Gastroesophageal sphincter (tissue), 4 donors: ENCODE measurements around the gene TAGLN. TPM values are rescaled to one million over a fixed set of nuclear protein-coding genes. Genes with fewer than 3 reads are reported as not detected.

ENCODE experiments used
- ATAC-seq: fragments of 150-250 bp; one replicate; pipeline ENCODE4 v1.9.1; 2016; ENCODE audit warnings: mild to moderate bottlenecking, moderate library complexity
- H3K27ac ChIP-seq, 4 donors: fragments of 200-600 bp; sonication (generic) in 3 of 4; 1 replicate in 3 of 4; 2 replicates in 1 of 4; pipeline ENCODE4 v1.5.1; 2016 to 2019
- H3K27me3 ChIP-seq: fragments of 200-600 bp; sonication (generic); one replicate; pipeline ENCODE4 v1.5.1; 2019
- H3K36me3 ChIP-seq, 2 donors: fragments of 200-600 bp; sonication (generic); one replicate each; pipeline ENCODE4 v1.5.1; 2019; ENCODE audit warnings: control low read depth in 1 of 2
- H3K4me1 ChIP-seq, 3 donors: fragments of 200-600 bp; sonication (generic); 1 replicate in 2 of 3; 2 replicates in 1 of 3; pipeline ENCODE4 v1.5.1; 2016 to 2019; ENCODE audit warnings: control low read depth in 2 of 3
- H3K4me3 ChIP-seq, 2 donors: fragments of 200-600 bp; sonication (generic); one replicate each; pipeline ENCODE4 v1.5.1; 2019; ENCODE audit warnings: mild to moderate bottlenecking in 1 of 2, moderate library complexity in 1 of 2
- H3K9me3 ChIP-seq, 3 donors: fragments of 200-600 bp; sonication (generic); one replicate each; pipeline ENCODE4 v1.5.1; 2017 to 2019; ENCODE audit warnings: control low read depth in 2 of 3
- EP300 ChIP-seq: sonication (generic); formaldehyde crosslinking; IDR thresholded peaks from one replicate; pipeline ENCODE4 v1.6.1; 2017; ENCODE audit warnings: antibody characterized with exemption, mild to moderate bottlenecking
- POLR2A ChIP-seq, 2 donors: fragments of 450-650 bp; IDR thresholded peaks; one replicate each; pipeline ENCODE4 v1.6.1; 2017; ENCODE audit warnings: antibody characterized with exemption in 2 of 2, mild to moderate bottlenecking in 2 of 2, moderate library complexity in 1 of 2
- POLR2AphosphoS5 ChIP-seq: sonication (generic); formaldehyde crosslinking; IDR thresholded peaks from one replicate; pipeline ENCODE4 v1.6.1; 2017; ENCODE audit warnings: antibody characterized with exemption
- WGBS, 2 donors: methylation state at CpG; one replicate each; pipeline ENCODE4 v1.1.5; 2018; ENCODE audit warnings: low coverage in 1 of 2; 5-methylcytosine and 5-hydroxymethylcytosine counted together
- total RNA-seq, 4 donors: library from RNA; depleted of rRNA; stranded (reverse); fragments of >200 nt; gene quantifications; one replicate each; pipeline ENCODE4 v1.1.0, GENCODE V29; 2016
- TF ChIP-seq, protein P1 (sequence below), 4 experiments: fragments of 200-600 bp in 2 of 4; fragments of 450-650 bp in 2 of 4; sonication (generic) in 1 of 4; IDR thresholded peaks; one replicate each; pipeline ENCODE4 v1.5.1; 2017 to 2019; ENCODE audit warnings: antibody characterized with exemption in 4 of 4, mild to moderate bottlenecking in 2 of 4, moderate library complexity in 2 of 4

Gene TAGLN
- total RNA-seq, 4 donors from 2014 or later = 10,394 to 14,194 (median 13,050) TPM

DNA sequence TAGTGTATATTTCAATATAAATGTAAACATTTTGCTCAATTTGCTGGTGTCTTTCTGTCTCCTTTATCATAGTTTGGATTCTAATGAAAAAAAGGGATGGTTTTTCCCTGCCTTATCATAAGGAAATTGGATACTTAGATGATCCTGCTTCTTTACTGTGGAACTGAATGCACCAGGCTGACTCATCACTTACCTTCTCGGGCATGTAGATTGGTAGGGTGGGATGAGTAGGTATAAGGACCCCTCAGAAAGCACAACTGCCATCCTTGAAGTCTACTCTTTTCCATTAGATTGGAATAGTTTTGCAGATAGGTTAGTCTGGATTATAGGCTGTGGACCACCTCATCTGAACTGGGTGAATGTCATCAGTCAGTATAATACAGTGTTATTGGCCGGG lies 28.2 kb upstream of the TAGLN start:
- peaks cover 0 to 60% of the 10 kb centered on the region in 2 donors for H3K36me3 ChIP-seq
- TF ChIP-seq POLR2AphosphoS5 (no peak), POLR2A (IDR thresholded peaks at IDR 0.05) (no peak), EP300 (no peak)
- TF ChIP-seq, protein P1, sequence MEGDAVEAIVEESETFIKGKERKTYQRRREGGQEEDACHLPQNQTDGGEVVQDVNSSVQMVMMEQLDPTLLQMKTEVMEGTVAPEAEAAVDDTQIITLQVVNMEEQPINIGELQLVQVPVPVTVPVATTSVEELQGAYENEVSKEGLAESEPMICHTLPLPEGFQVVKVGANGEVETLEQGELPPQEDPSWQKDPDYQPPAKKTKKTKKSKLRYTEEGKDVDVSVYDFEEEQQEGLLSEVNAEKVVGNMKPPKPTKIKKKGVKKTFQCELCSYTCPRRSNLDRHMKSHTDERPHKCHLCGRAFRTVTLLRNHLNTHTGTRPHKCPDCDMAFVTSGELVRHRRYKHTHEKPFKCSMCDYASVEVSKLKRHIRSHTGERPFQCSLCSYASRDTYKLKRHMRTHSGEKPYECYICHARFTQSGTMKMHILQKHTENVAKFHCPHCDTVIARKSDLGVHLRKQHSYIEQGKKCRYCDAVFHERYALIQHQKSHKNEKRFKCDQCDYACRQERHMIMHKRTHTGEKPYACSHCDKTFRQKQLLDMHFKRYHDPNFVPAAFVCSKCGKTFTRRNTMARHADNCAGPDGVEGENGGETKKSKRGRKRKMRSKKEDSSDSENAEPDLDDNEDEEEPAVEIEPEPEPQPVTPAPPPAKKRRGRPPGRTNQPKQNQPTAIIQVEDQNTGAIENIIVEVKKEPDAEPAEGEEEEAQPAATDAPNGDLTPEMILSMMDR (IDR thresholded peaks at IDR 0.05) = no peak
- peaks cover 0 to 42% (median 0%) of the 10 kb centered on the region in 3 donors for H3K4me1 ChIP-seq
- H3K4me3 ChIP-seq = no peak overlapping the region
- H3K9me3 ChIP-seq = no peaks in the 10 kb centered on the region
- H3K27me3 ChIP-seq = no peaks in the 10 kb centered on the region
- 83 to 90% methylated on average over 1 to 2 of the region's 2 CpGs for WGBS, 2 donors
- no peak for ATAC-seq
- H3K27ac ChIP-seq = peak overlapping the region in 2 of 4 donors; percentile 14 to 31

DNA sequence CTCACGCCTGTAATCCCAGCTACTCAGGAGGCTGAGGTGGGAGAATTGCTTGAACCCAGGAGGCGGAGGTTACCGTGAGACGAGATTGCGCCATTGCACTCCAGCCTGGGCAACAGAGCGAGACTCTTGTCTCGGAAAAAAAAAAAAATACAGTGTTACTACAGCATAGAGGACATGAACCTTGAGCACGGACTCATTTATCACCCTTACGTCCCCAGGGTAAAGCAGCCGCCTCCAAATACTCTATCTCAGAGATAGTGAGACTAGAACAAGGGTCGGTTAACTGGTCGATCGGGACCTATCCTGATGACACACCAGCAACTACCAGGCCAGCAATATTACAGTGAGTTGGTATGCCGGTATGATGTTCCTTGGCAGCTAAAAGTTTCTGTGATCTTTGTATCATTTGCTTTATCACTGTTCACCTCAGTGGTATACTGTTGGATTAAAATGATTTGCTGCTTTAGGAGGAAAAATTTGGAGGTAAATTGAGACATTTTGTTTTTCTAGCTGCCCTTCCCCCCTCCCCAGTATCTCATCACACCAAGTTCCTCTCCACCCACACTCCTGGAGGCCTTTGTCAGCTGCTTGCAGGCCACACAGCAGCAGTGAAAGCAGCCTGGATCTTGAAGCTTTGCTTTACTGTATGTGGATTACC lies 27.6 kb upstream of the TAGLN start:
- ATAC-seq = no peak
- Histone ChIP-seq H3K4me1 (peaks cover 0 to 45% (median 0%) of the 10 kb centered on the region in 3 donors), H3K9me3 (no peaks in the 10 kb centered on the region), H3K4me3 (no peak overlapping the region), H3K36me3 (peaks cover 0 to 55% of the 10 kb centered on the region in 2 donors), H3K27me3 (no peaks in the 10 kb centered on the region), H3K27ac (peak overlapping the region in 3 of 4 donors; percentile 11 to 31 (median 14))
- 61 to 75% methylated on average over 7 to 11 of the region's 14 CpGs for WGBS, 2 donors
- no peak for TF ChIP-seq POLR2A (IDR thresholded peaks at IDR 0.05)
- no peak for TF ChIP-seq POLR2AphosphoS5
- TF ChIP-seq, protein P1 (IDR thresholded peaks at IDR 0.05) = no peak
- TF ChIP-seq EP300 = no peak

DNA sequence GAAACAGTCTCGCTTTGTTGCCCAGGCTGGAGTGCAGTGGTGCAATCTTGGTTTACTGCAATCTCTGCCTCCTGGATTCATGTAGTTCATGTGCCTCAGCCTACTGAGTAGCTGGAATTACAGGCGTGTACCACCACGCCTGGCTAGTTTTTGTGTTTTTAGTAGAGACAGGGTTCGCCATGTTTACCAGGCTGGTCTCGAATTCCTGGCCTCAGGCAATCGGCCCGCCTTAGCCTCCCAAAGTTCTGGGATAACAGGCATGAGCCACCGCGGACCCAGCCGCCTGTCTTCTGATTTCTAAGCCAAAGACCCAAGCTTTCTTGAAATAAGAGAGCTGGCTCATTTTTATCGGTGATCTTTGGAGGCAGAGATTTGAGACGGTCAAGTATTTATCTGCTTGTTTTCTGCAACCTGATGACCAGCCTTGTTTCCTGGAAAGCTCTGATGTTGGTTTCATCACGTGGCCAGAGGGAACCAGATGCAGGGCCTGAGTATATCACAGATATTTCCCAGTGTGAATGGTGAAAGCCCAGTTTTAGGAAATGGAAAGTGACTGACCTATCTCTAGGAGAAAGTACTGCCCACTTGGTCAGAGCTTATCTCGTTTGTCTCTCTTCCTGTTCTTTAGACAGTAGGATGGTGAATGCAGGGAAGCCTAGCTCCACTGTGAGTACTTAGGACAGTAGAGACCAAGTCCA lies 26.3 kb upstream of the TAGLN start:
- ATAC-seq = no peak
- peak overlapping the region in 1 of 4 donors; percentile 1 for H3K27ac ChIP-seq
- no peaks in the 10 kb centered on the region for H3K9me3 ChIP-seq
- H3K4me1 ChIP-seq = peaks cover 0 to 42% (median 2%) of the 10 kb centered on the region in 3 donors
- no peaks in the 10 kb centered on the region for H3K27me3 ChIP-seq
- peaks cover 0 to 43% of the 10 kb centered on the region in 2 donors for H3K36me3 ChIP-seq
- TF ChIP-seq POLR2A (IDR thresholded peaks at IDR 0.05) (no peak), EP300 (no peak), POLR2AphosphoS5 (no peak)
- TF ChIP-seq, protein P1 (IDR thresholded peaks at IDR 0.05) = no peak
- H3K4me3 ChIP-seq = no peak overlapping the region
- 75% methylated on average over 13 of the region's 14 CpGs; no CpG with 5 or more reads in 1 of the 2 donors for WGBS, 2 donors

DNA sequence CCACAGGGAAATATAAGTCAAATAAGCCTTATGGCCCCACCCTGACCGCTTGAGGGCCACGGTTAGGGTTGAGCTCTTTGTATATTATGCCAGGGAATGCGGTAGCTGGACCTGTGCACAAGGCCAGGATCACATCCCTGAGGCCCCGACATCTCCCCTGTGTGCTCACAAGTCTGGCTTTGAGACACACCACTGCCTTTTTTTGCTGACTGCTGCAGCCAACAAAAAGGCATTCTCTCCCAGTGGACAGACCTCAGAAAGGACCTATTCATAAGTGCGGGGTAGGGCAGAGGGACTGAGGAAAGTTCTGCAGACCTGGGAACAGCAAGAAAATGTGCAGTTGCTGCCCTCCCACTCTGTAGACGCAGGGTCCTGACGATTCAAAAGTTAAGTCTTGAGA lies 24.1 kb upstream of the TAGLN start:
- Histone ChIP-seq H3K27me3 (no peaks in the 10 kb centered on the region), H3K36me3 (peaks cover 0 to 21% of the 10 kb centered on the region in 2 donors), H3K4me3 (no peak overlapping the region), H3K9me3 (no peaks in the 10 kb centered on the region), H3K4me1 (peaks cover 0 to 56% (median 10%) of the 10 kb centered on the region in 3 donors), H3K27ac (peak overlapping the region in 3 of 4 donors; percentile 1 to 45 (median 27))
- ATAC-seq = no peak
- TF ChIP-seq POLR2AphosphoS5 (no peak), POLR2A (IDR thresholded peaks at IDR 0.05) (no peak), EP300 (no peak)
- TF ChIP-seq, protein P1 (IDR thresholded peaks at IDR 0.05) = no peak
- 14% methylated on average over 1 of the region's 7 CpGs; no CpG with 5 or more reads in 1 of the 2 donors for WGBS, 2 donors
